Measurements from ENCODE around the gene NFATC1.

DNA sequence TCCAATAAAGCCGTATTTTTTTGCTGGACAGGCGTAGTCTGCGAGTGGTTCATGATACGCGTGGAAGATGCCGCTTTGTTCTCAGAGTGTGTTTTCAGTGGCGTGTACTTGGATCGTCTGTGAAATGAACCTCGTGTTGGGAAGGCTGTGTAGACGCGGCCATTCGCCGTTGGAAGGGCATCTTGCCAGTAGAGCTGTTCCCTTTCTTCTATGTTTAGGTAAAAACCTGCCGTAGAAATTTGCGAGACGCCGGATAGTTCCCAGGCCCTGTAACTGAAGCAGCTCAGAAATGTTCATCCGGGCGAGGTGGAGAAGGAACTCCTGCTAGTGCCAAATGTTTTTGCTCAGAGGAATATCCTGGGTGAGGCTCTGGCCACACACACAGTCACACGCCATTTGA is 133.6 kb downstream of the NFATC1 start:
- TF ChIP-seq POLR2AphosphoS5 (IDR thresholded peaks at IDR 0.05; ENCODE audit: low read depth, low read length) (no peak), TAF1 (IDR thresholded peaks at IDR 0.05; ENCODE audit: borderline replicate concordance, insufficient read depth, low read length) (no peak)
